Measurements from ENCODE around the gene MAPK14. TPM values are rescaled to one million over a fixed set of nuclear protein-coding genes. Genes with fewer than 3 reads are reported as not detected.
"Not testable (repeated sequence)": the region's sequence is repeated elsewhere in the genome, so short reads cannot be mapped to it uniquely, and the experiment has no call there.

MAPK14 gene
- total RNA-seq, 1 experiment from 2014 or later = 60.4 TPM

DNA sequence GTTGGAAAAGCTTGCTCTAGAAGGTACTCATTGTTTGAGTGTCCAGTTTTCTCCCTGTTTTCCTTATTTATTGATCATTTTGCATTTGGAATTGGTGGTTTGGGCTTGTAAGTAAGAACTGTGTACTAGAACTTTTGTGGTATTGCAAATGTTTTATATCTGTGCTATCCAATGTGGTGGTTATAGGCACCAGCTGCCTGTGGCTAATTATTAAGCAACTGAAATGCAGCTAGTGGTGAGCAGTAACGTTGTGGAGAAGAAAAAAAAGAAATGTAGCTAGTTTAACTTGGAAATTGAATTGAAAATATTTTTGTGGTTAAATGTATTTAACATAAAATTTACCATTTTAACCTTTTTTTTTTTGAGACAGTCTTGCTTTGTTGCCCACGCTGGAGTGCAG lies 52.0 kb downstream of the MAPK14 start:
- no peak overlapping the region for H3K27ac ChIP-seq
- no peaks in the 10 kb centered on the region for H3K4me1 ChIP-seq (replicated peaks; ENCODE audit: insufficient read depth)
- no peak overlapping the region for H3K4me2 ChIP-seq
- ChIA-PET POLR2A (ENCODE audit: unreplicated experiment) (interaction anchor here (0.6 kb wide), 1 partner anchor 69 kb away, joined by 9 read pairs; no protein-coding TSS in a partner anchor), CTCF (interaction anchor here (0.6 to 0.7 kb wide), 2 partner anchors 24 to 300 kb away, joined by 3 to 4 read pairs; no protein-coding TSS in a partner anchor)
- no peaks in the 10 kb centered on the region; the same call in 1 of the 2 replicates for H3K9me3 ChIP-seq (ENCODE audit: insufficient read depth, low read depth)
- DNase-seq = no peak
- H3K4me3 ChIP-seq = no peak overlapping the region
- no peak overlapping the region for H2AFZ ChIP-seq
- TF ChIP-seq, protein P1, sequence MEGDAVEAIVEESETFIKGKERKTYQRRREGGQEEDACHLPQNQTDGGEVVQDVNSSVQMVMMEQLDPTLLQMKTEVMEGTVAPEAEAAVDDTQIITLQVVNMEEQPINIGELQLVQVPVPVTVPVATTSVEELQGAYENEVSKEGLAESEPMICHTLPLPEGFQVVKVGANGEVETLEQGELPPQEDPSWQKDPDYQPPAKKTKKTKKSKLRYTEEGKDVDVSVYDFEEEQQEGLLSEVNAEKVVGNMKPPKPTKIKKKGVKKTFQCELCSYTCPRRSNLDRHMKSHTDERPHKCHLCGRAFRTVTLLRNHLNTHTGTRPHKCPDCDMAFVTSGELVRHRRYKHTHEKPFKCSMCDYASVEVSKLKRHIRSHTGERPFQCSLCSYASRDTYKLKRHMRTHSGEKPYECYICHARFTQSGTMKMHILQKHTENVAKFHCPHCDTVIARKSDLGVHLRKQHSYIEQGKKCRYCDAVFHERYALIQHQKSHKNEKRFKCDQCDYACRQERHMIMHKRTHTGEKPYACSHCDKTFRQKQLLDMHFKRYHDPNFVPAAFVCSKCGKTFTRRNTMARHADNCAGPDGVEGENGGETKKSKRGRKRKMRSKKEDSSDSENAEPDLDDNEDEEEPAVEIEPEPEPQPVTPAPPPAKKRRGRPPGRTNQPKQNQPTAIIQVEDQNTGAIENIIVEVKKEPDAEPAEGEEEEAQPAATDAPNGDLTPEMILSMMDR (conservative IDR thresholded peaks at IDR 0.05) = no peak
- TF ChIP-seq EZH2 (IDR thresholded peaks at IDR 0.05; ENCODE audit: low read depth) = no peak
- intact Hi-C loops (cut with micrococcal nuclease; ENCODE audit: unreplicated experiment) = no loop called here
- H3K36me3 ChIP-seq (ENCODE audit: low read depth) = peaks cover 64% of the 10 kb centered on the region
- peaks cover 3% of the 10 kb centered on the region; the same call in 1 of the 2 replicates for H3F3A ChIP-seq (ENCODE audit: insufficient read depth, low read depth)
- H3K79me2 ChIP-seq (ENCODE audit: low read depth) = no peaks in the 10 kb centered on the region
- H3K27me3 ChIP-seq (ENCODE audit: insufficient read depth, low read depth) = no peaks in the 10 kb centered on the region
- no TSS peak for BruUV-seq (replicated peaks)
- H4K20me1 ChIP-seq (ENCODE audit: insufficient read depth) = 0 out of 2 replicates have a peak, but pooled peaks cover 7% of the 10 kb centered on the region
- no peaks in the 10 kb centered on the region for H3K9me2 ChIP-seq (ENCODE audit: insufficient read depth)

DNA sequence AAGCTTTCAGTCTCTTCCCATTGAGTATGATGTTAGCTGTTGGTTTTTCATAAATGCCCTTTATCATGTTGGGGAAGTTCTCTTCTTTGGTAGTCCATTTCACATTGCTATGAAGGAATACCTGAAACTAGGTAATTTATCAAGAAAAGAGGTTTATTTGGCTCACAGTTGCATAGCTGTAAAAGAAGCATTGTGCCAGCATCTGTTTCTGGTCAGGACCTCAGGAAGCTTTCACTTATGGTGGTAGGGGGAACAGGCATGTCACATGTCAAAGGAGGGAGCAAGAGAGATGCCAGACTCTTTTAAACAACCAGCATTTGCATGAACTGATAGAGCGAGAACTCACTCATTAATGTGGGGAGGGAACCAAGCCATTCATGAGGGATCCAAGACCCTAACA lies 54.7 kb downstream of the MAPK14 start:
- Histone ChIP-seq H3K36me3 (ENCODE audit: low read depth) (peaks cover 59% of the 10 kb centered on the region), H3K79me2 (ENCODE audit: low read depth) (no peaks in the 10 kb centered on the region), H3F3A (ENCODE audit: insufficient read depth, low read depth) (peaks cover 7% of the 10 kb centered on the region; the same call in 1 of the 2 replicates), H2AFZ (no peak overlapping the region), H3K27me3 (ENCODE audit: insufficient read depth, low read depth) (no peaks in the 10 kb centered on the region), H3K4me1 (replicated peaks; ENCODE audit: insufficient read depth) (no peaks in the 10 kb centered on the region), H4K20me1 (ENCODE audit: insufficient read depth) (no peaks in the 10 kb centered on the region), H3K27ac (no peak overlapping the region), H3K9me3 (ENCODE audit: insufficient read depth, low read depth) (no peaks in the 10 kb centered on the region; the same call in 1 of the 2 replicates), H3K4me3 (no peak overlapping the region), H3K9me2 (ENCODE audit: insufficient read depth) (no peaks in the 10 kb centered on the region), H3K4me2 (no peak overlapping the region)
- TF ChIP-seq, protein P1 (conservative IDR thresholded peaks at IDR 0.05) = no peak
- TF ChIP-seq EZH2 (IDR thresholded peaks at IDR 0.05; ENCODE audit: low read depth) = no peak
- ChIA-PET POLR2A (ENCODE audit: unreplicated experiment) (no interaction called here), CTCF (no interaction called here)
- intact Hi-C loops (cut with micrococcal nuclease; ENCODE audit: unreplicated experiment) = no loop called here
- no TSS peak for BruUV-seq (replicated peaks)
- DNase-seq = no peak

DNA sequence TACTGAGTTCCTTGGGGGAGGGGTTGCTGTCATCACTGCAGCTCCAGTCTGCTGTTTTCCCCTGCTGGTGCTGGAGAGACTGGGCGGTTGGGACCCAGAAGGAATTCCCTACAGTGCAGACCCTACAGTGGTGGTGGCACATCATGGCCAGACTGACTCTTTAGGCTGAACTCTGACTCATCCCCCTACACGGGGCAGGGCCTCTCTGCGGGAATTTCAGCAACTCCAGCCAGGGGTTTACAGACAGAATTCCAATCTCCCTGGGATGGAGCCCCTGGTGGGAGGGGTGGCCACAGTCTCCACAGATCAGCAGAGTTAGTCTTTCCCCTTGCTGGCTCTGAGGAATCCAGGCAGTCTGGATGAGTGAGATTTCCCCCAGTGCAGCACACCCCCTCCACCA lies 55.8 kb downstream of the MAPK14 start:
- intact Hi-C loops (cut with micrococcal nuclease; ENCODE audit: unreplicated experiment) = no loop called here
- H3K9me2 ChIP-seq (ENCODE audit: insufficient read depth) = no peaks in the 10 kb centered on the region
- peaks cover 4% of the 10 kb centered on the region; the same call in 1 of the 2 replicates for H3F3A ChIP-seq (ENCODE audit: insufficient read depth, low read depth)
- H2AFZ ChIP-seq = no peak overlapping the region
- no peaks in the 10 kb centered on the region for H3K27me3 ChIP-seq (ENCODE audit: insufficient read depth, low read depth)
- H3K9me3 ChIP-seq (ENCODE audit: insufficient read depth, low read depth) = peaks cover 5% of the 10 kb centered on the region
- H3K27ac ChIP-seq = no peak overlapping the region
- no TSS peak for BruUV-seq (replicated peaks)
- TF ChIP-seq EZH2 (IDR thresholded peaks at IDR 0.05; ENCODE audit: low read depth) = no peak
- TF ChIP-seq, protein P1 (conservative IDR thresholded peaks at IDR 0.05) = no peak
- DNase-seq = no peak
- peaks cover 54% of the 10 kb centered on the region for H3K36me3 ChIP-seq (ENCODE audit: low read depth)
- ChIA-PET POLR2A (ENCODE audit: unreplicated experiment) (no interaction called here), CTCF (no interaction called here)
- H3K4me2 ChIP-seq = no peak overlapping the region
- no peaks in the 10 kb centered on the region for H3K79me2 ChIP-seq (ENCODE audit: low read depth)
- no peaks in the 10 kb centered on the region for H4K20me1 ChIP-seq (ENCODE audit: insufficient read depth)
- H3K4me3 ChIP-seq = no peak overlapping the region
- no peaks in the 10 kb centered on the region for H3K4me1 ChIP-seq (replicated peaks; ENCODE audit: insufficient read depth)

DNA sequence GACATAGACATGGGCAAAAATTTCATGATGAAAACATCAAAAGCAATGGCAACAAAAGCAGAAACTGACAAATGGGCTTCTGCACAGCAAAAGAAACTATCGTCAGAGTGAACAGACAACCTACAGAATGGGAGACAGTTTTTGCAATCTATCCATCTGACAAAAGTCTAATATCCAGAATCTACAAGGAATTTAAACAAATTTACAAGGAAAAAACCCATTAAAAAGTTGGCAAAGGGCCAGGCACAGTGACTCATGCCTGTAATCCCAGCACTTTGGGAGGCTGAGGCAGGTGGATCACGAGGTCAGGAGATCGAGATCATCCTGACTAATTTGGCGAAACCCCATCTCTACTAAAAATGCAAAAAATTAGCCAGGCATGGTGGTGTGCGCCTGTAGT lies 60.6 kb downstream of the MAPK14 start:
- POLR2A ChIA-PET (ENCODE audit: unreplicated experiment); DNase-seq; H2AFZ ChIP-seq; H3K9me3 ChIP-seq (ENCODE audit: insufficient read depth, low read depth); H3K79me2 ChIP-seq (ENCODE audit: low read depth); H3K4me2 ChIP-seq; intact Hi-C loops (cut with micrococcal nuclease; ENCODE audit: unreplicated experiment); BruUV-seq (replicated peaks); H3K9me2 ChIP-seq (ENCODE audit: insufficient read depth); H3K27me3 ChIP-seq (ENCODE audit: insufficient read depth, low read depth); H3K4me1 ChIP-seq (replicated peaks; ENCODE audit: insufficient read depth); CTCF ChIA-PET; H3K4me3 ChIP-seq; H3K27ac ChIP-seq; H4K20me1 ChIP-seq (ENCODE audit: insufficient read depth): not testable (repeated sequence)
- H3K36me3 ChIP-seq (ENCODE audit: low read depth) = peaks cover 18% of the 10 kb centered on the region; the same call in 1 of the 2 replicates
- H3F3A ChIP-seq (ENCODE audit: insufficient read depth, low read depth) = peaks cover 12% of the 10 kb centered on the region; the same call in 1 of the 2 replicates

Data from PC-9 (cell line).